Stimulated activated naive CD8-positive, alpha-beta T cell treated with anti-CD3 and anti-CD28 coated beads, Interleukin-15, Interleukin-2, amounts not matched to agents 100 U/mL and 50 U/mL, for 24 hours (primary cell): ENCODE results near the gene IGF1R.

Experiments used
- ATAC-seq: fragments of 150-1000 bp; cut with Tn5 transposase; one replicate; pipeline ENCODE4 v1.10.0; 2021
- DNase-seq: peaks from one replicate; pipeline ENCODE4 v3.0.0; 2021

The IGF1R gene

GRCh38 chr15:98648654-98649471 is 524 bp downstream of the IGF1R start:
- peak; percentile 50 for DNase-seq
- peak; percentile 0 for ATAC-seq

DNA sequence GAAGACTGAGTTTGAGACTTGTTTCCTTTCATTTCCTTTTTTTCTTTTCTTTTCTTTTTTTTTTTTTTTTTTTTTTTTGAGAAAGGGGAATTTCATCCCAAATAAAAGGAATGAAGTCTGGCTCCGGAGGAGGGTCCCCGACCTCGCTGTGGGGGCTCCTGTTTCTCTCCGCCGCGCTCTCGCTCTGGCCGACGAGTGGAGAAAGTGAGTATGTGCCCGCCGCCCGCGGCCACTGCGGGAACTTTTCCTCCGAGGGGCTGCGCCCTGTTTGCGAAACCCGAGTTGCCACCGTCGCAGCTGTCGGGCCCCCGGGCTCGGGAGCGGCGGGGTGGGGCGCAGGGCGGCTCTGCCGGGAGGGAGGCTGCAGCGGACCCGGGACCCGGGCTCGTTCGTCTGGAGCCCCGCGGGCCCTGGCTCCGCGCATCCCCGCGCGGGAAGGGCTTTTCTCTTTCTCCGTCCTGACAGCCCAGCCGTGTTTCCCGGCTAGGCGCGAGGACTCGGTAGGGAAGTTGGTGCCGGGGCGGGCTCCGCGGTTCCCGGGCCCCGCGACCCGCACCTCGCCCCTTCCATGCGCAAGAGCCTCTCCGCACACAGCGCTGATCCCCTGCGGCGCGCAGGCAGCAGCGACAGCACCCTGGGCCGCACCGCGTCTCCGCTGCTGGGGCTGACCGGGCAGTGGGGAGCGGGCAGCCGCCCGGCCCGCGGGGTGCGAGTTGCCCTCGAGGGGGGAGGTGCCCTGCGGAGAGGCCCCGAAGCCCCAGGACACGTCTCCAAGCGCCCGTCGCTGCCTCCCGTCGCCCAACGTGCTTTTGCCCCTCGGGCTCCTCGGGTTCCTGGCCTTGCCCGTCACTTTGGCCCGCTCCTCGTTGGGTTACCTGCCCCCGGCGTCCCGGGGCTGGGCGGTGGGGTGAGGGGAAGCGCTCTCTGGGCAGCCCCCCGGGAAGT is 1.4 kb downstream of the IGF1R start:
- ATAC-seq (no peak), DNase-seq (peak; percentile 63)

- ATAC-seq (no peak), DNase-seq (peak; percentile 57)
These were observed 2.2 kb downstream of the IGF1R start for GRCh38 chr15:98650417-98651035.

DNA sequence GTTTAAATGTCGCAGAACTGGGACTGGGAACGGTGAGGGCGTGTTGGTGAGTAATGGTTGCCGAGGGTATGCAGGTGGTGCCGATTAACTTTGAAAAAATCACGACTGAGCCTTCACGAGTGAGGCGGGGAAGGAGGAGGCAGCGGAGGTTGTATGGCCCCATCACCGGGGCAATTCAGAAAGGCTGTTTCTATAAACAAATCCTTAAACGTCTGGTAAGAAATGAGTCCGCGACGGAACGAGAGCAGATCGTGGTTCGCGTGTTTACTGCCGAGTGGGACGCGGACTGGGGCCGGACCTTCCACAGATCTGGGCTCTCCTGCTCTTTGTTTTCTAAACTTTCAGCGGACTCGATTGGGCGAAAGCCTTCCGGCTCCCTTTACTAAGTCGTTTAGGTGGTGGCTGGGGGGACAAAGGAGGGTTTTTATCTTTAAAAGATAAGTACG is 2.7 kb downstream of the IGF1R start:
- DNase-seq = peak; percentile 22
- ATAC-seq = no peak

DNA sequence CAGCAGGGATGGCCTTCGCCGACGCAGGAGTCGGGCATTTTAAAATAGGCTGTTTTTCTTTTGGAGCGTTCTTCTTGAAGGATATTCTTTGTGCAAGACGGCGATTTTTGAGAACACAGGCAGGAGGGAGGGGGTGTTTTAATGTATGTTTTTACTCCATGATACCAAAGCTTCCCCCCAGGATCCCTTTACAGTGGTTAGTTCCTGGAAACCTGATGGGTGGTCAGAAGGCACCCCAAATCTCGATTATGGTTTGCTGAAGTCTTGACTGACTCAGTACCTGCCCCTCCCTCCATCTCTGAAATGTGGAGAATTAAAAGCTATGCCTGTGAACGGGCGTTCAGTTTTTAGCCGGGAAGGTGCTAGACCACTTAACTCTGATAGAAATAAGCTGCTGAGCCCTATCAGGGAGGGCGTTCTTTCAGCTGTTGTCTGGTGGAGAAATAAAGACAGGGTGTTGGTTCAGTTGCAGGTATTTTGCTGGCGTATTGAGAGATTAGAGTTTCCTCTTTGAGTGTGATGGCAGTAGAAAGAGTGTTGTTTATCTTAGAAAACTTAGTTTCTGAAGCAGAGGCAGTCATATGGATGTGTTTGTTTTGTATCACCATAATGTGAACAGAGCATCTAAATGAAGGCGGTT is 3.4 kb downstream of the IGF1R start:
- ATAC-seq (no peak), DNase-seq (peak; percentile 13)

DNA sequence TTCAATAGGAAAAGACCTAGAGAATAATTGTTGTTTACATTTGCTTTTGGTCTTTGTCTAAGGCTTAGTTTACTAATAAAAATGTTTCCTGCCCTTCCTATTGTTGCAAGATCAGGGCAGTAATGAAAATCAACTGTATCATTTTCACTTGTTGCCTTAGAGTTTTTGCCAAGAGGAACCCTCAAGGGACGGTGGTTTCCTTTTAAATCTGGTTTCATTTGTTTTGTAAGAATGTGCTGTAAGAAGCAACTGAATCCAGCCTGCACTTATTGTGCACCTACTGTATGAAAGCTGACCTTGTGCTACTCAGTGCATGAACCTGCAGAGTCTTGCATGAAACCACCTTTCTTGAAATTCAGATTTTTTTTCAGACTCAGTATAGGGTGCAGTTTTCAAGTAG is 5.3 kb downstream of the IGF1R start:
- no peak for DNase-seq

GRCh38 chr15:98654790-98655360 is 6.5 kb downstream of the IGF1R start:
- DNase-seq = no peak
- no peak for ATAC-seq

More for the DNA sequence above, 5.3 kb downstream of the IGF1R start:
- ATAC-seq = no peak

GRCh38 chr15:98655732-98656131 is 7.4 kb downstream of the IGF1R start:
- peak; percentile 25 for ATAC-seq
- no peak for DNase-seq

DNA sequence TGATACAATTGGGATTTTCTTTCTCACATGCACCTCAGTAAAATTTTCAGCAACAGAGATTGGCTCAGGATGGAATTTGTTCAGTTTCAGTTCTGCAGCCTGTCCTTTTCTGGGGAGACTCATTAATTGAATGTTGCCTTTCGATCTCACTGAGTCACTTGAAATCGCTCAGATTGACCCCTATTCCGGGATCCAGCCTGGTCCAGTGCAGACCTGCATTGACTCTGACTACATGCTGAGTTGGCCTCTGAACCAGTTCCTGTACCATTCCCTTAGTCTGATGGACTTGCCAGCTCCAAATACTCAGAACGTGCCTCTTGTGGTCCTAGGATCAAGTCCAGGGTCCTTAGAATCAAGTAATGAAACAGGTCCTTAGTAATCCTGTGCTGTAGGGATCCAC is 9.4 kb downstream of the IGF1R start:
- ATAC-seq = no peak
- no peak for DNase-seq

DNA sequence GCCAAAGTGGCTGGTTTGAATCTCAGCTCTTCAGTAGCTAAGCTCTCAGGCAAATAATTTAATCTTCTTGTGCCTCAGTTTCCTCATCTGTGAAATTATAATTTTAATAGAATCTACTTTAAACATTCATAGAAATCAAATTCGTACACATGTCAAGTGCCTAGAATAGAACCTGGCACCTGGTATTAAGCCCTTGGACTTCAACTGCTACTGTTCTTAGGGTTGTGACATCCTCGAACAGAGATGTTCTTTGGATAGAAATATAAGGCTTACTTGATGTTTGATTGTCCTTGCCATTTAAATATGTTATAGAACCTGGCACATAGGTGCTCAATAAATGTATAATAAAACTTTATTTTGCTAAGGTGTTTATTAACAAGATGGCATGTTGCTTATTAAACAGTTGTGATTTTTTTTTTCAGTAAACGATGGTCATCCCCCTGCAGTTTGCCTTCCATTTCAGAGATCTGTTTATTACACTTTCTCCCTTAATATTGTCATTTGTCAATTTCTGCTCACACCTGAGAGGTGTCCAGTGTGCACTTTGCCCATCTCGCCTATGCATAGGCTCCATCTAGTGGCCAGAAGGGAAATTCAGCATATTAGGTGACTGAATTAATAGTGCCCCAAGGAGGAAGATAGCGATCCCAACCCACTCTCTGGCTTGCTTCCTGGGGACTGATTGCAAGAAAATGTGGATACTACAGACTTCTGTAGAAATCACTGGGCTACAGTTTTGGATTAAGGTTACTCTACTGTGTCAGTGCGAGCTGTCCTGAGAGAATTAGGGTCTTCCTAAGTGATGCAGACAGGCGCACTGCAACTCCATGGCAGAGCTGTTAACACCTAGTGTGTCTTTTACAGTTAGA is 10.7 kb downstream of the IGF1R start:
- DNase-seq = peak; percentile 22
- ATAC-seq = peak; percentile 77

DNA sequence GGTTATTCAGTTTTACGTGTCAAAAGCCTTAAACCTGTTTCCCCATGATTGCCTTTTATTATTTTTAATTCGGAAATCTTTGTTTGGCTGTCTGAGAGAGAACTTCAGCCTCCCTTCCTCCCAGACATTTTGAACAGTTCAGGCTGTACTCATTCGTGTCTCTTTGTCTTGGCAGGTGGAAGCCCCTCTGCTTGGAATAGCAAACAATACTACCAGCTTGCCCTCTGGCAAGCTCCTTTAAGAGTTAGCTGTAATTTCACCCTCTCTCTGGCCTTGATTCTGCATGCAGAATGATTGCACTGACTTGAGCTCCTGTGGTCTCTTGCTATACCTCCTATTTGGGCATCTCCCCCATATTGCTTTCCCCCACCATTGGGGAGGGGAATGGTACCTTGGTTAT is 11.7 kb downstream of the IGF1R start:
- DNase-seq (no peak), ATAC-seq (no peak)

DNA sequence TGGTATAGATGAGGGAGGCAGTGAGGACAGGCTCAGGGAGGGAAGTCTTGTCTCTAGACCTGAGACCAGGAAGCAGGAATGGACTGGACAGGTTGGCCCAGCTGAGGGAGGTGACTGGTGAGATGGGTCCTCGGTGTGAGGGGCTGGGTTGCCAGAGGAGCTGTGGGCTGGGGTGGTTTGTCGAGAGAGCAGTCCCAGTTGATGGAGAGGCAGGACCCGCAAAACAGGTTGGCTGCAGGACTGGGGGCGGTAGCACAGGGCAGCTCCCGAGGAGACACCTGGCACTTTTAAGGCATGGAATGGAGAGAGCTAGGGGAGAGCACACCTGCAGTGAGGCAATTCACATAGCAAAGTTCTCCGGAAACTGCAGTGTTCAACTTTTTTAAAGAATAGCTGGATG is 14.7 kb downstream of the IGF1R start:
- DNase-seq (no peak), ATAC-seq (no peak)

GRCh38 chr15:98663606-98664005 is 15.3 kb downstream of the IGF1R start:
- DNase-seq (no peak), ATAC-seq (no peak)

- no peak for ATAC-seq
- DNase-seq = no peak
These were observed 18.1 kb downstream of the IGF1R start for GRCh38 chr15:98666441-98666840.

DNA sequence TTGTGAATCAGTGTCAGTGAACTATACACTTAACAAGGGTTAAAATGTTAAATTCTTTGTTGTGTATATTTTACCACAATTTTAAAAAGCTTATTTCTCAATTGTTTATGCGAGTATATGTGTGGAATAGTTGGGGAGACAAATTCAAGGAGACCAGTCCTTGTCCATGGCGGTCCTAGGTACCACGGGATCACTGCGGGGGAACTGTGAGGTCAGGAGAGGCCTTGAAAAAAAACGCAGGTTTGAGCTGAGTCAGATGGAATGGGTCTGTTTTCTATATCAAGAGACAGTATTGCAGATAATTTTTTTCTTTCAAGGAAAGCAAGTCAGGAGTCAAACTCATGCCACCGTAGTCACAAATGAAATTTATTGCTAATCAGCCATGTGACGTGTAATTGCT is 18.5 kb downstream of the IGF1R start:
- DNase-seq = no peak
- ATAC-seq = no peak

- DNase-seq (no peak), ATAC-seq (no peak)
These were observed 19.3 kb downstream of the IGF1R start for GRCh38 chr15:98667521-98668179.

- DNase-seq (peak; percentile 25), ATAC-seq (peak; percentile 91)
These were observed 20.4 kb downstream of the IGF1R start for GRCh38 chr15:98668566-98669308.

- no peak for DNase-seq
- no peak for ATAC-seq
These were observed 21.3 kb downstream of the IGF1R start for GRCh38 chr15:98669638-98670037.
